Activated CD4-positive, alpha-beta T cell treated with anti-CD3 and anti-CD28 coated beads, Interleukin-2, amount 10 ng/mL, durations not matched to agents 24 days and 14 days (primary cell): Measurements from ENCODE around the gene ZNF74. TPM values are rescaled to one million over a fixed set of nuclear protein-coding genes. Genes with fewer than 3 reads are reported as not detected.
"Not testable (repeated sequence)": the region's sequence is repeated elsewhere in the genome, so short reads cannot be mapped to it uniquely, and the experiment has no call there.

Experiments used
- DNase-seq: peaks from one replicate; pipeline ENCODE4 v3.0.0; 2022
- H3K27ac Mint-ChIP-seq: one replicate; pipeline ENCODE4 v1.8.0; 2022; ENCODE audit warnings: mild to moderate bottlenecking, mixed read lengths
- H3K27me3 Mint-ChIP-seq: one replicate; pipeline ENCODE4 v1.8.0; 2022; ENCODE audit warnings: mixed read lengths
- H3K36me3 Mint-ChIP-seq: one replicate; pipeline ENCODE4 v1.8.0; 2022; ENCODE audit warnings: low read depth, mild to moderate bottlenecking, mixed read lengths
- H3K4me1 Mint-ChIP-seq: one replicate; pipeline ENCODE4 v1.8.0; 2021; ENCODE audit warnings: mixed read lengths
- H3K4me3 Mint-ChIP-seq: one replicate; pipeline ENCODE4 v1.8.0; 2022; ENCODE audit warnings: mild to moderate bottlenecking, moderate library complexity, mixed read lengths
- H3K9me3 Mint-ChIP-seq: one replicate; pipeline ENCODE4 v1.8.0; 2021; ENCODE audit warnings: mixed read lengths
- intact Hi-C: fragments of 100-400 bp; cut with micrococcal nuclease; formaldehyde crosslinking; loops from one replicate; pipeline ENCODE4 v1.15.1; 2023
- total RNA-seq: library from RNA; stranded (reverse); gene quantifications from 2 replicates; pipeline ENCODE4 v1.2.3, GENCODE V29; 2022

Gene ZNF74
- total RNA-seq, 1 donor from 2014 or later = 17.0 TPM

GRCh38 chr22:20412474-20413216, 18.7 kb downstream of the ZNF74 start:
- H3K4me3 Mint-ChIP-seq = no peak overlapping the region
- H3K27ac Mint-ChIP-seq = no peak overlapping the region
- intact Hi-C loops = no loop called here

GRCh38 chr22:20413217-20414058, 19.5 kb downstream of the ZNF74 start:
- H3K27me3 Mint-ChIP-seq = peaks cover 26% of the 10 kb centered on the region
- H3K4me1 Mint-ChIP-seq = peaks cover 1% of the 10 kb centered on the region
- H3K36me3 Mint-ChIP-seq = peaks cover 3% of the 10 kb centered on the region
- no peak overlapping the region for H3K4me3 Mint-ChIP-seq
- DNase-seq = no peak
- intact Hi-C loops = no loop called here
- no peaks in the 10 kb centered on the region for H3K9me3 Mint-ChIP-seq
- H3K27ac Mint-ChIP-seq = no peak overlapping the region

More at GRCh38 chr22:20412474-20413216, 18.7 kb downstream of the ZNF74 start:
- H3K4me1 Mint-ChIP-seq = no peaks in the 10 kb centered on the region
- peaks cover 26% of the 10 kb centered on the region for H3K27me3 Mint-ChIP-seq
- H3K36me3 Mint-ChIP-seq = peaks cover 3% of the 10 kb centered on the region
- no peak for DNase-seq
- no peaks in the 10 kb centered on the region for H3K9me3 Mint-ChIP-seq

- Mint-ChIP-seq H3K36me3 (no peaks in the 10 kb centered on the region), H3K4me1 (peaks cover 1% of the 10 kb centered on the region), H3K4me3 (no peak overlapping the region), H3K27me3 (peaks cover 26% of the 10 kb centered on the region), H3K9me3 (no peaks in the 10 kb centered on the region), H3K27ac (no peak overlapping the region)
- no peak for DNase-seq
- intact Hi-C loops = no loop called here
Measured at GRCh38 chr22:20414059-20414440, 20.1 kb downstream of the ZNF74 start.

- intact Hi-C loops = no loop called here
Measured at GRCh38 chr22:20414450-20414849, 20.5 kb downstream of the ZNF74 start.

GRCh38 chr22:20415241-20415640, 21.3 kb downstream of the ZNF74 start:
- DNase-seq, H3K4me1 Mint-ChIP-seq, H3K4me3 Mint-ChIP-seq, H3K9me3 Mint-ChIP-seq, H3K27ac Mint-ChIP-seq, H3K36me3 Mint-ChIP-seq: not testable (repeated sequence)
- intact Hi-C loops = loop anchor here (5.0 kb wide), 2 partner anchors 152 to 282 kb away; no protein-coding TSS in a partner anchor
- H3K27me3 Mint-ChIP-seq = peaks cover 26% of the 10 kb centered on the region

More at GRCh38 chr22:20414450-20414849, 20.5 kb downstream of the ZNF74 start:
- Mint-ChIP-seq H3K4me1 (peaks cover 1% of the 10 kb centered on the region), H3K27me3 (peaks cover 26% of the 10 kb centered on the region), H3K4me3 (no peak overlapping the region), H3K36me3 (no peaks in the 10 kb centered on the region), H3K9me3 (no peaks in the 10 kb centered on the region), H3K27ac (no peak overlapping the region)
- DNase-seq = no peak

GRCh38 chr22:20415699-20416098, 21.7 kb downstream of the ZNF74 start:
- not testable (repeated sequence) for H3K4me1 Mint-ChIP-seq, H3K9me3 Mint-ChIP-seq, H3K27ac Mint-ChIP-seq, H3K4me3 Mint-ChIP-seq, H3K36me3 Mint-ChIP-seq, DNase-seq
- intact Hi-C loops = loop anchor here (5.0 kb wide), 2 partner anchors 152 to 282 kb away; no protein-coding TSS in a partner anchor
- peaks cover 26% of the 10 kb centered on the region for H3K27me3 Mint-ChIP-seq

GRCh38 chr22:20418211-20418788, 24.3 kb downstream of the ZNF74 start:
- no peak overlapping the region for H3K27ac Mint-ChIP-seq
- H3K9me3 Mint-ChIP-seq = no peaks in the 10 kb centered on the region
- peak overlapping the region; percentile 60 for H3K4me3 Mint-ChIP-seq
- DNase-seq = peak; percentile 92
- intact Hi-C loops = loop anchor here (1.0 to 5.0 kb wide), 4 partner anchors 38 to 279 kb away; no protein-coding TSS in a partner anchor
- peaks cover 19% of the 10 kb centered on the region for H3K27me3 Mint-ChIP-seq
- H3K4me1 Mint-ChIP-seq = peaks cover 1% of the 10 kb centered on the region
- H3K36me3 Mint-ChIP-seq = no peaks in the 10 kb centered on the region

- Mint-ChIP-seq H3K9me3 (no peaks in the 10 kb centered on the region), H3K27me3 (peaks cover 17% of the 10 kb centered on the region), H3K27ac (no peak overlapping the region), H3K36me3 (no peaks in the 10 kb centered on the region), H3K4me1 (peaks cover 4% of the 10 kb centered on the region), H3K4me3 (no peak overlapping the region)
- intact Hi-C loops = loop anchor here (5.0 kb wide), 2 partner anchors 148 to 278 kb away; no protein-coding TSS in a partner anchor
- DNase-seq = no peak
Measured at GRCh38 chr22:20419664-20419951, 25.7 kb downstream of the ZNF74 start.

GRCh38 chr22:20420157-20420842, 26.3 kb downstream of the ZNF74 start:
- no peak for DNase-seq
- Mint-ChIP-seq H3K4me3 (no peak overlapping the region), H3K27me3 (peaks cover 17% of the 10 kb centered on the region), H3K4me1 (peaks cover 6% of the 10 kb centered on the region), H3K9me3 (no peaks in the 10 kb centered on the region), H3K27ac (no peak overlapping the region), H3K36me3 (no peaks in the 10 kb centered on the region)
- intact Hi-C loops = no loop called here

- H3K27ac Mint-ChIP-seq = no peak overlapping the region
Measured at GRCh38 chr22:20421507-20421874, 27.5 kb downstream of the ZNF74 start.

GRCh38 chr22:20422271-20423007, 28.5 kb downstream of the ZNF74 start:
- no peak for DNase-seq
- H3K4me3 Mint-ChIP-seq = no peak overlapping the region
- H3K4me1 Mint-ChIP-seq = peaks cover 6% of the 10 kb centered on the region
- H3K9me3 Mint-ChIP-seq = no peaks in the 10 kb centered on the region
- intact Hi-C loops = no loop called here
- H3K27ac Mint-ChIP-seq = no peak overlapping the region
- H3K27me3 Mint-ChIP-seq = peaks cover 22% of the 10 kb centered on the region
- no peaks in the 10 kb centered on the region for H3K36me3 Mint-ChIP-seq

More at GRCh38 chr22:20421507-20421874, 27.5 kb downstream of the ZNF74 start:
- intact Hi-C loops = no loop called here
- Mint-ChIP-seq H3K4me3 (no peak overlapping the region), H3K36me3 (no peaks in the 10 kb centered on the region), H3K9me3 (no peaks in the 10 kb centered on the region), H3K27me3 (peaks cover 13% of the 10 kb centered on the region), H3K4me1 (peaks cover 6% of the 10 kb centered on the region)
- DNase-seq = no peak

- Mint-ChIP-seq H3K9me3 (no peaks in the 10 kb centered on the region), H3K27me3 (peaks cover 26% of the 10 kb centered on the region), H3K4me1 (peaks cover 4% of the 10 kb centered on the region), H3K27ac (no peak overlapping the region), H3K4me3 (no peak overlapping the region), H3K36me3 (no peaks in the 10 kb centered on the region)
- no peak for DNase-seq
- intact Hi-C loops = no loop called here
Measured at GRCh38 chr22:20423008-20423905, 29.3 kb downstream of the ZNF74 start.
